Cortex of kidney (tissue), 1 donor: ENCODE data around the gene C2CD2.

Source experiments
- DNase-seq: peaks from one replicate; lab custom pipeline; 2025; lab: John Stamatoyannopoulos, UW

Gene C2CD2

GRCh38 chr21:41866274-41866809, 87.5 kb downstream of the C2CD2 start:
- DNase-seq: no peak

GRCh38 chr21:41865002-41865777, 88.6 kb downstream of the C2CD2 start:
- no peak for DNase-seq

- no peak for DNase-seq
These were observed 89.4 kb downstream of the C2CD2 start for GRCh38 chr21:41864311-41865001.

- no peak for DNase-seq
These were observed 90.4 kb downstream of the C2CD2 start for GRCh38 chr21:41863439-41863740.

GRCh38 chr21:41861987-41862386, 91.8 kb downstream of the C2CD2 start:
- DNase-seq: no peak

GRCh38 chr21:41861255-41861654, 92.6 kb downstream of the C2CD2 start:
- DNase-seq: no peak

- DNase-seq: no peak
These were observed 94.4 kb downstream of the C2CD2 start for GRCh38 chr21:41859297-41859980.

GRCh38 chr21:41858466-41859296, 95.1 kb downstream of the C2CD2 start:
- DNase-seq: no peak

GRCh38 chr21:41857771-41858300, 96.0 kb downstream of the C2CD2 start:
- no peak for DNase-seq

- DNase-seq: no peak
These were observed 97.2 kb downstream of the C2CD2 start for GRCh38 chr21:41856572-41856971.

- DNase-seq: no peak
These were observed 99.3 kb downstream of the C2CD2 start for GRCh38 chr21:41854426-41854995.

- no peak for DNase-seq
These were observed 100.9 kb downstream of the C2CD2 start for GRCh38 chr21:41852929-41853320.

- DNase-seq: no peak
These were observed 101.5 kb downstream of the C2CD2 start for GRCh38 chr21:41852151-41852928.

- DNase-seq: no peak
These were observed 102.6 kb downstream of the C2CD2 start for GRCh38 chr21:41851090-41851790.

GRCh38 chr21:41850085-41850484, 103.7 kb downstream of the C2CD2 start:
- DNase-seq: no peak

GRCh38 chr21:41848958-41849580, 104.7 kb downstream of the C2CD2 start:
- DNase-seq: no peak

GRCh38 chr21:41848533-41848932, 105.3 kb downstream of the C2CD2 start:
- DNase-seq: no peak

- DNase-seq: no peak
These were observed 106.6 kb downstream of the C2CD2 start for GRCh38 chr21:41847066-41847804.

GRCh38 chr21:41846536-41846935, 107.3 kb downstream of the C2CD2 start:
- no peak for DNase-seq
